ENCODE measurements around the gene FSIP1.

The FSIP1 gene

DNA sequence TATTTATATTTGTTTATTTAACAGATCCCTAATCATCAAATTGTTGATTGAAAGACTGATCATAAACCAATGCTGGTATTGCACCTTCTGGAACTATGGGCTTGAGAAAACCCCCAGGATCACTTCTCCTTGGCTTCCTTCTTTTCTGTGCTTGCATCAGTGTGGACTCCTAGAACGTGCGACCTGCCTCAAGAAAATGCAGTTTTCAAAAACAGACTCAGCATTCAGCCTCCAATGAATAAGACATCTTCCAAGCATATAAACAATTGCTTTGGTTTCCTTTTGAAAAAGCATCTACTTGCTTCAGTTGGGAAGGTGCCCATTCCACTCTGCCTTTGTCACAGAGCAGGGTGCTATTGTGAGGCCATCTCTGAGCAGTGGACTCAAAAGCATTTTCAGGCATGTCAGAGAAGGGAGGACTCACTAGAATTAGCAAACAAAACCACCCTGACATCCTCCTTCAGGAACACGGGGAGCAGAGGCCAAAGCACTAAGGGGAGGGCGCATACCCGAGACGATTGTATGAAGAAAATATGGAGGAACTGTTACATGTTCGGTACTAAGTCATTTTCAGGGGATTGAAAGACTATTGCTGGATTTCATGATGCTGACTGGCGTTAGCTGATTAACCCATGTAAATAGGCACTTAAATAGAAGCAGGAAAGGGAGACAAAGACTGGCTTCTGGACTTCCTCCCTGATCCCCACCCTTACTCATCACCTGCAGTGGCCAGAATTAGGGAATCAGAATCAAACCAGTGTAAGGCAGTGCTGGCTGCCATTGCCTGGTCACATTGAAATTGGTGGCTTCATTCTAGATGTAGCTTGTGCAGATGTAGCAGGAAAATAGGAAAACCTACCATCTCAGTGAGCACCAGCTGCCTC lies 187.1 kb downstream of the FSIP1 start:
- H3K4me3 ChIP-seq (ENCODE audit: low read depth, low read length): no peak overlapping the region
- TF ChIP-seq CTCF (IDR thresholded peaks at IDR 0.05; ENCODE audit: borderline replicate concordance, insufficient read depth, low read depth, low read length): no peak

DNA sequence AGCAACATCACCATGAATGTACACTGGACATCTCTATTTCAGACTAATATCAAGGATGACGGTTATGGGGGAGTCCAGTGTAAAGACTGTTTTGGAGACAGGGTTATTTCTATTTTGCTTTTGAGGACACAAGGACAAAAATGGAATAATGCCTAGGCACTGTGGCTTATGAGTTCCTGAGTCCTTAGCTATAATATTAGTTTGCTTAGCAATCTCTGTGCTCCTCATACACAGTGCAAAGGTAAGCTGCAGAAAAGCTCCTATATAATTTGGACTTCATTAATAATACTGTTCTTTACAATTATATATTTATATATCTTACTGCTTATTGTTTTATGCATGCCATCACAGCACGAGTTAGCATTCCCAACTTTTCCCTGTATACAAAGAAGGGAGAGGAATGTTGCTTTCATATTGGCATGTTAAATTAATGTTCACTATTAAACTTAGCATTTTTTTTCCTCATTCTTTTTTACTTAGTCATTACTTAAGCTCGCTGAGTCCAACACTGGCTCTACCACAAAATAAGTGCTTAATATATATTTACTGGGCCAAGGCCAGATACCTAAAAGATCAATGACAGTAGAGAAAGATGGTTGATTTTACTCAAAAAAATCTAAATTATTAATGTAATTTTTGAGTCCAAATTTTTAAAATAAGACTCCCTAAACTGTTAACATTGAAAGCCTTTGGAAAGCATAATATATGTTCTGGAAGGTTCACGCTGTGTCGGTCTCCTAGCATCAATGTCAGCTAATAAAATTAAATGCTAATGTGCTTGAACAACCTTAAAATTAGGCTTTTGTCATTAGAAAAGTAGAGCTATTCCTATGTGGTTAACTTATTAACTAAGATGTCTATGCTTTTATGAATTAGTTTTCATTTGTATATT lies 187.9 kb downstream of the FSIP1 start:
- no peak for TF ChIP-seq CTCF (IDR thresholded peaks at IDR 0.05; ENCODE audit: borderline replicate concordance, insufficient read depth, low read depth, low read length)
- no peak overlapping the region for H3K4me3 ChIP-seq (ENCODE audit: low read depth, low read length)

GRCh38 chr15:39593656-39594445 lies 188.8 kb downstream of the FSIP1 start:
- TF ChIP-seq CTCF (IDR thresholded peaks at IDR 0.05; ENCODE audit: borderline replicate concordance, insufficient read depth, low read depth, low read length): no peak
- H3K4me3 ChIP-seq (ENCODE audit: low read depth, low read length): no peak overlapping the region

- H3K4me3 ChIP-seq (ENCODE audit: low read depth, low read length): no peak overlapping the region
- TF ChIP-seq CTCF (IDR thresholded peaks at IDR 0.05; ENCODE audit: borderline replicate concordance, insufficient read depth, low read depth, low read length): no peak
These were observed 189.5 kb downstream of the FSIP1 start for GRCh38 chr15:39593071-39593655.

- H3K4me3 ChIP-seq (ENCODE audit: low read depth, low read length): no peak overlapping the region
- no peak for TF ChIP-seq CTCF (IDR thresholded peaks at IDR 0.05; ENCODE audit: borderline replicate concordance, insufficient read depth, low read depth, low read length)
These were observed 190.1 kb downstream of the FSIP1 start for GRCh38 chr15:39592500-39592899.

DNA sequence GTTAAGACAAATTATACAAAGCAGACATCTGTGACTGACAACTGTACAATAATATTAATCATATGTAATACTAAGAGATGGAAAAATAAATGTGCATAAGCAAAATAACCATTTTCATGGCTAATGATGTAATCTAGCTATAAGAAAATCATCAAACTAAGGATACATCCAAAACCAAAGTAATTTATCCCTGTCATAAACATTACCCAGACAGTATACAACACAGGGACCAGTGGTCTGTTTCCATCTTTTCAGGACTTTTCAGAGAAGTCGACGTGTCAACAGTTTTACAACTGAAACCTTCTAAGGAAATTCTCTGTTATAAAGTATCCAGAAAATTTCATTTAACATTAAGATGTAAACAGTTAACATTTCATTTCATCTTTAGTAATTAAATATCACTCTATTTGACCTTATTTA lies 190.7 kb downstream of the FSIP1 start:
- H3K4me3 ChIP-seq (ENCODE audit: low read depth, low read length): no peak overlapping the region
- TF ChIP-seq CTCF (IDR thresholded peaks at IDR 0.05; ENCODE audit: borderline replicate concordance, insufficient read depth, low read depth, low read length): no peak

Data from GM12875 (cell line).